Kidney epithelial cell (primary cell): ENCODE data around the gene SNX32. TPM values are rescaled to one million over a fixed set of nuclear protein-coding genes. Genes with fewer than 3 reads are reported as not detected.

Source experiments
- DNase-seq: peaks from one replicate; pipeline ENCODE4 v3.0.0-alpha.2; 2010; ENCODE audit warnings: low read depth
- H3K27me3 ChIP-seq: 2 replicates; pipeline ENCODE4 v1.6.0; 2011; ENCODE audit warnings: low read length; ENCODE audit not compliant: control insufficient read depth, insufficient read depth
- H3K36me3 ChIP-seq: 2 replicates; pipeline ENCODE4 v1.5.1; 2011; ENCODE audit warnings: low read length; ENCODE audit not compliant: control insufficient read depth, insufficient read depth
- H3K4me3 ChIP-seq: 2 replicates; pipeline ENCODE4 v1.5.1; 2011; ENCODE audit warnings: low read depth, mild to moderate bottlenecking, control low read depth, low read length
- CTCF ChIP-seq: IDR thresholded peaks from 2 replicates; pipeline ENCODE4 v1.5.1; 2011; ENCODE audit warnings: mild to moderate bottlenecking, moderate library complexity, low read length, control low read depth, inconsistent platforms; ENCODE audit not compliant: insufficient read depth, poor library complexity, severe bottlenecking
- total RNA-seq: library from RNA; depleted of rRNA; stranded (reverse); fragments of >200 nt; gene quantifications from 2 replicates; pipeline ENCODE4 v1.2.3, GENCODE V29; 2015

The SNX32 gene
- total RNA-seq, 1 donor from 2014 or later: 1.9 TPM

- no peak overlapping the region for H3K4me3 ChIP-seq
- peaks cover 2% of the 10 kb centered on the region for H3K36me3 ChIP-seq
- DNase-seq: no peak
- no peak for TF ChIP-seq CTCF
- no peaks in the 10 kb centered on the region for H3K27me3 ChIP-seq
These were observed 29.5 kb downstream of the SNX32 start for GRCh38 chr11:65862941-65863888.

GRCh38 chr11:65863889-65864705, 30.3 kb downstream of the SNX32 start:
- no peak overlapping the region for H3K4me3 ChIP-seq
- no peaks in the 10 kb centered on the region for H3K27me3 ChIP-seq
- DNase-seq: no peak
- H3K36me3 ChIP-seq: peaks cover 2% of the 10 kb centered on the region
- no peak for TF ChIP-seq CTCF

- Histone ChIP-seq H3K36me3 (peaks cover 6% of the 10 kb centered on the region), H3K4me3 (no peak overlapping the region), H3K27me3 (no peaks in the 10 kb centered on the region)
- no peak for TF ChIP-seq CTCF
- DNase-seq: no peak
These were observed 31.1 kb downstream of the SNX32 start for GRCh38 chr11:65864706-65865471.

- H3K36me3 ChIP-seq: peaks cover 6% of the 10 kb centered on the region
- no peak for TF ChIP-seq CTCF
These were observed 31.9 kb downstream of the SNX32 start for GRCh38 chr11:65865550-65866172.

GRCh38 chr11:65866509-65867283, 32.9 kb downstream of the SNX32 start:
- Histone ChIP-seq H3K27me3 (no peaks in the 10 kb centered on the region), H3K36me3 (peaks cover 6% of the 10 kb centered on the region), H3K4me3 (no peak overlapping the region)
- no peak for TF ChIP-seq CTCF
- DNase-seq: no peak

More at GRCh38 chr11:65865550-65866172, 31.9 kb downstream of the SNX32 start:
- Histone ChIP-seq H3K4me3 (no peak overlapping the region), H3K27me3 (no peaks in the 10 kb centered on the region)
- DNase-seq: no peak
